Glutamatergic neuron (in vitro differentiated cells): ENCODE measurements around the gene CELA2B. TPM values are rescaled to one million over a fixed set of nuclear protein-coding genes. Genes with fewer than 3 reads are reported as not detected.
A peak's percentile ranks its signal among the peaks of the same experiment; 100 is the strongest.
"Not testable (repeated sequence)": the region's sequence is repeated elsewhere in the genome, so short reads cannot be mapped to it uniquely, and the experiment has no call there.

Source experiments
- DNase-seq: peaks from one replicate; pipeline ENCODE4 v3.0.0; 2022
- H3K27ac Mint-ChIP-seq: one replicate; pipeline ENCODE4 v1.8.0; 2020; ENCODE audit warnings: mild to moderate bottlenecking, mixed read lengths, inconsistent platforms; ENCODE audit not compliant: unreplicated experiment
- H3K27me3 Mint-ChIP-seq: one replicate; pipeline ENCODE4 v1.8.0; 2020; ENCODE audit warnings: mild to moderate bottlenecking, moderate library complexity, mixed read lengths, inconsistent platforms; ENCODE audit not compliant: unreplicated experiment
- H3K36me3 Mint-ChIP-seq: one replicate; pipeline ENCODE4 v1.8.0; 2020; ENCODE audit warnings: mild to moderate bottlenecking, mixed read lengths, inconsistent platforms; ENCODE audit not compliant: unreplicated experiment
- H3K4me1 Mint-ChIP-seq: one replicate; pipeline ENCODE4 v1.8.0; 2020; ENCODE audit warnings: mild to moderate bottlenecking, low read depth, mixed read lengths, inconsistent platforms; ENCODE audit not compliant: unreplicated experiment
- H3K4me3 Mint-ChIP-seq: one replicate; pipeline ENCODE4 v1.8.0; 2020; ENCODE audit warnings: mild to moderate bottlenecking, mixed read lengths, inconsistent platforms; ENCODE audit not compliant: unreplicated experiment
- H3K9me3 Mint-ChIP-seq: one replicate; pipeline ENCODE4 v1.8.0; 2020; ENCODE audit warnings: mild to moderate bottlenecking, moderate library complexity, mixed read lengths, inconsistent platforms; ENCODE audit not compliant: unreplicated experiment
- CTCF ChIP-seq: fragments of 200-600 bp; sonication (generic); IDR thresholded peaks from one replicate; pipeline ENCODE4 v1.5.0; 2021; ENCODE audit not compliant: partially characterized antibody, unreplicated experiment
- total RNA-seq: library from RNA; stranded (reverse); fragmentation: NEBNext Ultra II Directional; extraction: Animal tissue kit (Norgen Biotek cat#: 25700); gene quantifications from one replicate; pipeline ENCODE4 v1.2.1, GENCODE V29; 2021; ENCODE audit not compliant: unreplicated experiment

CELA2B gene
- total RNA-seq, 1 donor from 2014 or later: not detected

GRCh38 chr1:15429701-15430149 lies 46.2 kb upstream of the CELA2B start:
- Mint-ChIP-seq H3K9me3 (peaks cover 5% of the 10 kb centered on the region), H3K36me3 (no peaks in the 10 kb centered on the region), H3K4me3 (no peak overlapping the region), H3K27ac (no peak overlapping the region), H3K4me1 (peaks cover 10% of the 10 kb centered on the region), H3K27me3 (peaks cover 8% of the 10 kb centered on the region)
- TF ChIP-seq CTCF: no peak
- DNase-seq: no peak

- Mint-ChIP-seq H3K27me3 (peaks cover 10% of the 10 kb centered on the region), H3K4me3 (no peak overlapping the region), H3K27ac (no peak overlapping the region), H3K4me1 (peaks cover 9% of the 10 kb centered on the region), H3K36me3 (no peaks in the 10 kb centered on the region), H3K9me3 (peaks cover 5% of the 10 kb centered on the region)
- peak; percentile 95 for TF ChIP-seq CTCF
- DNase-seq: peak; percentile 92
Observed at GRCh38 chr1:15430787-15431570, 44.9 kb upstream of the CELA2B start.

GRCh38 chr1:15431571-15431948 lies 44.3 kb upstream of the CELA2B start:
- Mint-ChIP-seq H3K27me3 (peaks cover 6% of the 10 kb centered on the region), H3K27ac (no peak overlapping the region), H3K9me3 (peaks cover 3% of the 10 kb centered on the region), H3K36me3 (no peaks in the 10 kb centered on the region), H3K4me1 (peaks cover 5% of the 10 kb centered on the region), H3K4me3 (no peak overlapping the region)
- no peak for DNase-seq
- TF ChIP-seq CTCF: no peak

- Mint-ChIP-seq H3K36me3 (no peaks in the 10 kb centered on the region), H3K4me1 (peaks cover 3% of the 10 kb centered on the region), H3K27me3 (peaks cover 4% of the 10 kb centered on the region), H3K27ac (no peak overlapping the region), H3K4me3 (no peak overlapping the region), H3K9me3 (peaks cover 3% of the 10 kb centered on the region)
- DNase-seq: peak; percentile 46
- TF ChIP-seq CTCF: no peak
Observed at GRCh38 chr1:15432324-15432723, 43.6 kb upstream of the CELA2B start.

GRCh38 chr1:15433471-15433870 lies 42.4 kb upstream of the CELA2B start:
- Mint-ChIP-seq H3K27ac (no peak overlapping the region), H3K36me3 (no peaks in the 10 kb centered on the region), H3K9me3 (peaks cover 3% of the 10 kb centered on the region), H3K4me1 (peaks cover 3% of the 10 kb centered on the region), H3K4me3 (no peak overlapping the region), H3K27me3 (peaks cover 4% of the 10 kb centered on the region)
- TF ChIP-seq CTCF: no peak
- no peak for DNase-seq

GRCh38 chr1:15434739-15435138 lies 41.2 kb upstream of the CELA2B start:
- H3K9me3 Mint-ChIP-seq, H3K4me3 Mint-ChIP-seq, H3K4me1 Mint-ChIP-seq, DNase-seq, H3K36me3 Mint-ChIP-seq, H3K27ac Mint-ChIP-seq, H3K27me3 Mint-ChIP-seq: not testable (repeated sequence)
